GM12878 (cell line): ENCODE measurements around the gene LCMT1. TPM values are rescaled to one million over a fixed set of nuclear protein-coding genes. Genes with fewer than 3 reads are reported as not detected.

Experiments
- BRCA1 ChIP-seq: IDR thresholded peaks from 2 replicates; pipeline ENCODE4 v1.6.1; 2011; ENCODE audit warnings: low read depth, low read length, improper control_type of control experiment
- CBX3 ChIP-seq: fragments of 200-600 bp; sonication (generic); IDR thresholded peaks from 2 replicates; pipeline ENCODE4 v1.6.1; 2016; ENCODE audit warnings: low read depth, borderline replicate concordance
- CHD1 ChIP-seq: IDR thresholded peaks from 2 replicates; pipeline ENCODE4 v1.6.1; 2012; ENCODE audit warnings: low read depth, low read length, improper control_type of control experiment
- FOXK2 ChIP-seq: fragments of 450-650 bp; IDR thresholded peaks from 2 replicates; pipeline ENCODE4 v1.6.1; 2017; ENCODE audit warnings: mild to moderate bottlenecking, moderate library complexity
- IRF4 ChIP-seq: IDR thresholded peaks from 2 replicates; pipeline ENCODE4 v1.6.1; 2011; ENCODE audit warnings: low read depth, low read length
- JUNB ChIP-seq: IDR thresholded peaks from 2 replicates; pipeline ENCODE4 v1.6.1; 2016; ENCODE audit warnings: antibody characterized with exemption, mild to moderate bottlenecking
- MXI1 ChIP-seq: fragments of 150-350 bp; IDR thresholded peaks from 2 replicates; pipeline ENCODE4 v1.6.1; 2011; ENCODE audit warnings: low read depth, mild to moderate bottlenecking, inconsistent platforms, low read length, improper control_type of control experiment
- NFYA ChIP-seq: IDR thresholded peaks from 2 replicates; pipeline ENCODE4 v1.6.1; 2011; ENCODE audit warnings: low read depth, mild to moderate bottlenecking, low read length, improper control_type of control experiment, borderline replicate concordance
- RELA ChIP-seq: fragments of 450-650 bp; IDR thresholded peaks from 2 replicates; pipeline ENCODE4 v1.8.0; 2014; ENCODE audit warnings: borderline replicate concordance; ENCODE audit not compliant: partially characterized antibody
- SPI1 ChIP-seq: IDR thresholded peaks from 2 replicates; pipeline ENCODE4 v1.6.1; 2011; ENCODE audit warnings: low read depth, mild to moderate bottlenecking, low read length, moderate library complexity, borderline replicate concordance; ENCODE audit not compliant: insufficient read depth
- SRF ChIP-seq, 2 experiments: IDR thresholded peaks; 2 replicates each; pipeline ENCODE4 v1.6.1; 2011; ENCODE audit warnings: low read depth in 2 of 2, low read length in 2 of 2, mild to moderate bottlenecking in 1 of 2, moderate library complexity in 1 of 2
- TAF1 ChIP-seq: IDR thresholded peaks from 2 replicates; pipeline ENCODE4 v1.6.1; 2011; ENCODE audit warnings: mild to moderate bottlenecking, low read depth, low read length, borderline replicate concordance
- ZNF24 ChIP-seq: fragments of 450-650 bp; IDR thresholded peaks from 2 replicates; pipeline ENCODE4 v1.6.1; 2017; ENCODE audit warnings: antibody characterized with exemption, mild to moderate bottlenecking
- polyA plus RNA-seq, 11 experiments: library from polyadenylated mRNA; depleted of rRNA in 4 of 11; unstranded in 6 of 11; stranded (reverse) in 5 of 11; fragments of >200 nt; fragmentation: Nextera tagmentation in 4 of 11; fragmentation: Illumina TruSeq in 1 of 11; extraction: Ambion mirVana in 4 of 11; extraction: Trizol in 1 of 11; gene quantifications; 1 replicate in 1 of 11; 2 replicates in 10 of 11; pipeline versions ENCODE4 v1.2.1 to v1.2.3, GENCODE V29; 2011 to 2016; ENCODE audit warnings: inconsistent platforms in 2 of 11, missing spikeins in 2 of 11, low read depth in 1 of 11
- total RNA-seq, 4 experiments: library from RNA; depleted of rRNA in 3 of 4; stranded (reverse); fragments of >200 nt in 3 of 4; fragmentation: Illumina TruSeq in 1 of 4; extraction: Trizol in 1 of 4; gene quantifications; 2 replicates each; pipeline versions ENCODE4 v1.2.1 to v1.2.3, GENCODE V29; 2013 to 2021
- TF ChIP-seq, protein P1 (sequence below): fragments of 450-650 bp; IDR thresholded peaks from 2 replicates; pipeline ENCODE4 v1.6.1; 2017; ENCODE audit warnings: antibody characterized with exemption, mild to moderate bottlenecking, moderate library complexity
- TF ChIP-seq, protein P2 (sequence below): fragments of 450-650 bp; formaldehyde crosslinking; IDR thresholded peaks from 2 replicates; pipeline ENCODE4 v1.4.0; 2022; ENCODE audit warnings: mild to moderate bottlenecking, moderate library complexity
- TF ChIP-seq, protein P3 (sequence below): fragments of 450-650 bp; IDR thresholded peaks from 2 replicates; pipeline ENCODE4 v1.6.1; 2017; ENCODE audit warnings: mild to moderate bottlenecking, moderate library complexity
- TF ChIP-seq, protein P4 (sequence below): fragments of 450-650 bp; IDR thresholded peaks from 2 replicates; pipeline ENCODE4 v1.6.1; 2017; ENCODE audit warnings: low read depth, mild to moderate bottlenecking, moderate library complexity

The LCMT1 gene
- total and polyA plus RNA-seq, 10 of the 15 experiments (the other 5 are each of a cell fraction or from before 2014, with no cell fraction given), result 19.7 to 51.2 (median 32.6) TPM

DNA sequence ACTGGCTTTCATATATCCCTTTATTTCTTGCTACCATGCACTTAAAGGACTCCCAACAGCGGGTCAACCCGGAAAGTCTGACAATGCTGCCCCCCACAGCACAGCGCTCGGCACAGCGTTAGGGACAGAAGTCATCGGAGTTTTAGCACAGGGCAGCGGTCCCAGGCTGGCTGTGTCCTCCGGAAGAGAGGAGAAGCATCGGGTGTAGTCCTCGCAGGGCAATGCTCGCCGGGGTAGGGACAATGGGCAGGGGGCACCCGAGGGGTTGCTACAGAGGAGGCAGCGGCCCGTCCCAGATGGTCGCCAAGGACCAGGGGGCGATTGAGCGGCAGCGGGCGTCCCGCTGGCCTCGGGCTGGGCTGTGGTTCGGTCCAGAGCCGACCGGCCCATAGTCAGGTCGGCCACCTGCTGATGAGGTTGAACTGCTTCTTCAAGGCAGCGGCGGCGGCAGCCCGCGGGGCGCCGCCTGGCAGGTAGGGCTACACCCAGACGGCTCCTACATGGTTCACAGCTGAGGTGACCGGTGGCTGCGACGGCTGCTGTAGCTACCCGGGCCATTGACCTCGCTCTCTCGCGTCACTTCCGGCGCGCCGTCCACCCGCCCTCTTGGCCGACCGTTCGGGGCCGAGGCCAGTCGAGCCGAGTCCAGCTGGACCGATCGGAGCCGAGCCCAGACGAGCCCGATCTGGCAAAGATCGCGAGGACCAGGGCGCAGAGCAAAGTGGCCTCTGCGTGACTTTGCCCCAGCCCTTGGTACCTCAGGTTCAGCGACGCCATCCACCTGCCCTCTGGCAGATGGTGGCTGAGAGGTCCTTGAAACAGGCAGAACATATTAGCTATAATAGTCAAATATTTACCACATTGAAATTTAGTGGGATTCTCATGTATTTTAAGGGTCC is 4.7 kb upstream of the LCMT1 start (continued):
- TF ChIP-seq, protein P1, sequence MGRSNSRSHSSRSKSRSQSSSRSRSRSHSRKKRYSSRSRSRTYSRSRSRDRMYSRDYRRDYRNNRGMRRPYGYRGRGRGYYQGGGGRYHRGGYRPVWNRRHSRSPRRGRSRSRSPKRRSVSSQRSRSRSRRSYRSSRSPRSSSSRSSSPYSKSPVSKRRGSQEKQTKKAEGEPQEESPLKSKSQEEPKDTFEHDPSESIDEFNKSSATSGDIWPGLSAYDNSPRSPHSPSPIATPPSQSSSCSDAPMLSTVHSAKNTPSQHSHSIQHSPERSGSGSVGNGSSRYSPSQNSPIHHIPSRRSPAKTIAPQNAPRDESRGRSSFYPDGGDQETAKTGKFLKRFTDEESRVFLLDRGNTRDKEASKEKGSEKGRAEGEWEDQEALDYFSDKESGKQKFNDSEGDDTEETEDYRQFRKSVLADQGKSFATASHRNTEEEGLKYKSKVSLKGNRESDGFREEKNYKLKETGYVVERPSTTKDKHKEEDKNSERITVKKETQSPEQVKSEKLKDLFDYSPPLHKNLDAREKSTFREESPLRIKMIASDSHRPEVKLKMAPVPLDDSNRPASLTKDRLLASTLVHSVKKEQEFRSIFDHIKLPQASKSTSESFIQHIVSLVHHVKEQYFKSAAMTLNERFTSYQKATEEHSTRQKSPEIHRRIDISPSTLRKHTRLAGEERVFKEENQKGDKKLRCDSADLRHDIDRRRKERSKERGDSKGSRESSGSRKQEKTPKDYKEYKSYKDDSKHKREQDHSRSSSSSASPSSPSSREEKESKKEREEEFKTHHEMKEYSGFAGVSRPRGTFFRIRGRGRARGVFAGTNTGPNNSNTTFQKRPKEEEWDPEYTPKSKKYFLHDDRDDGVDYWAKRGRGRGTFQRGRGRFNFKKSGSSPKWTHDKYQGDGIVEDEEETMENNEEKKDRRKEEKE, result no peak
- TF ChIP-seq, protein P2, sequence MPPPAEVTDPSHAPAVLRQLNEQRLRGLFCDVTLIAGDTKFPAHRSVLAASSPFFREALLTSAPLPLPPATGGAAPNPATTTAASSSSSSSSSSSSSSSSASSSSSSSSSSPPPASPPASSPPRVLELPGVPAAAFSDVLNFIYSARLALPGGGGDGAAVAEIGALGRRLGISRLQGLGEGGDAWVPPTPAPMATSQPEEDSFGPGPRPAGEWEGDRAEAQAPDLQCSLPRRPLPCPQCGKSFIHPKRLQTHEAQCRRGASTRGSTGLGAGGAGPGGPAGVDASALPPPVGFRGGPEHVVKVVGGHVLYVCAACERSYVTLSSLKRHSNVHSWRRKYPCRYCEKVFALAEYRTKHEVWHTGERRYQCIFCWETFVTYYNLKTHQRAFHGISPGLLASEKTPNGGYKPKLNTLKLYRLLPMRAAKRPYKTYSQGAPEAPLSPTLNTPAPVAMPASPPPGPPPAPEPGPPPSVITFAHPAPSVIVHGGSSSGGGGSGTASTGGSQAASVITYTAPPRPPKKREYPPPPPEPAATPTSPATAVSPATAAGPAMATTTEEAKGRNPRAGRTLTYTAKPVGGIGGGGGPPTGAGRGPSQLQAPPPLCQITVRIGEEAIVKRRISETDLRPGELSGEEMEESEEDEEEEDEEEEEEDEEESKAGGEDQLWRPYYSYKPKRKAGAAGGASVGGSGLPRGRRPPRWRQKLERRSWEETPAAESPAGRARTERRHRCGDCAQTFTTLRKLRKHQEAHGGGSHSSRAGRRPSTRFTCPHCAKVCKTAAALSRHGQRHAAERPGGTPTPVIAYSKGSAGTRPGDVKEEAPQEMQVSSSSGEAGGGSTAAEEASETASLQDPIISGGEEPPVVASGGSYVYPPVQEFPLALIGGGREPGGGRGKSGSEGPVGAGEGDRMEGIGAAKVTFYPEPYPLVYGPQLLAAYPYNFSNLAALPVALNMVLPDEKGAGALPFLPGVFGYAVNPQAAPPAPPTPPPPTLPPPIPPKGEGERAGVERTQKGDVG (CRISPR knock-in tag), result no peak
- TF ChIP-seq JUNB, result no peak
- TF ChIP-seq, protein P3, sequence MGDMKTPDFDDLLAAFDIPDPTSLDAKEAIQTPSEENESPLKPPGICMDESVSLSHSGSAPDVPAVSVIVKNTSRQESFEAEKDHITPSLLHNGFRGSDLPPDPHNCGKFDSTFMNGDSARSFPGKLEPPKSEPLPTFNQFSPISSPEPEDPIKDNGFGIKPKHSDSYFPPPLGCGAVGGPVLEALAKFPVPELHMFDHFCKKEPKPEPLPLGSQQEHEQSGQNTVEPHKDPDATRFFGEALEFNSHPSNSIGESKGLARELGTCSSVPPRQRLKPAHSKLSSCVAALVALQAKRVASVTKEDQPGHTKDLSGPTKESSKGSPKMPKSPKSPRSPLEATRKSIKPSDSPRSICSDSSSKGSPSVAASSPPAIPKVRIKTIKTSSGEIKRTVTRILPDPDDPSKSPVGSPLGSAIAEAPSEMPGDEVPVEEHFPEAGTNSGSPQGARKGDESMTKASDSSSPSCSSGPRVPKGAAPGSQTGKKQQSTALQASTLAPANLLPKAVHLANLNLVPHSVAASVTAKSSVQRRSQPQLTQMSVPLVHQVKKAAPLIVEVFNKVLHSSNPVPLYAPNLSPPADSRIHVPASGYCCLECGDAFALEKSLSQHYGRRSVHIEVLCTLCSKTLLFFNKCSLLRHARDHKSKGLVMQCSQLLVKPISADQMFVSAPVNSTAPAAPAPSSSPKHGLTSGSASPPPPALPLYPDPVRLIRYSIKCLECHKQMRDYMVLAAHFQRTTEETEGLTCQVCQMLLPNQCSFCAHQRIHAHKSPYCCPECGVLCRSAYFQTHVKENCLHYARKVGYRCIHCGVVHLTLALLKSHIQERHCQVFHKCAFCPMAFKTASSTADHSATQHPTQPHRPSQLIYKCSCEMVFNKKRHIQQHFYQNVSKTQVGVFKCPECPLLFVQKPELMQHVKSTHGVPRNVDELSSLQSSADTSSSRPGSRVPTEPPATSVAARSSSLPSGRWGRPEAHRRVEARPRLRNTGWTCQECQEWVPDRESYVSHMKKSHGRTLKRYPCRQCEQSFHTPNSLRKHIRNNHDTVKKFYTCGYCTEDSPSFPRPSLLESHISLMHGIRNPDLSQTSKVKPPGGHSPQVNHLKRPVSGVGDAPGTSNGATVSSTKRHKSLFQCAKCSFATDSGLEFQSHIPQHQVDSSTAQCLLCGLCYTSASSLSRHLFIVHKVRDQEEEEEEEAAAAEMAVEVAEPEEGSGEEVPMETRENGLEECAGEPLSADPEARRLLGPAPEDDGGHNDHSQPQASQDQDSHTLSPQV, result no peak
- no peak for TF ChIP-seq ZNF24
- TF ChIP-seq, protein P4, sequence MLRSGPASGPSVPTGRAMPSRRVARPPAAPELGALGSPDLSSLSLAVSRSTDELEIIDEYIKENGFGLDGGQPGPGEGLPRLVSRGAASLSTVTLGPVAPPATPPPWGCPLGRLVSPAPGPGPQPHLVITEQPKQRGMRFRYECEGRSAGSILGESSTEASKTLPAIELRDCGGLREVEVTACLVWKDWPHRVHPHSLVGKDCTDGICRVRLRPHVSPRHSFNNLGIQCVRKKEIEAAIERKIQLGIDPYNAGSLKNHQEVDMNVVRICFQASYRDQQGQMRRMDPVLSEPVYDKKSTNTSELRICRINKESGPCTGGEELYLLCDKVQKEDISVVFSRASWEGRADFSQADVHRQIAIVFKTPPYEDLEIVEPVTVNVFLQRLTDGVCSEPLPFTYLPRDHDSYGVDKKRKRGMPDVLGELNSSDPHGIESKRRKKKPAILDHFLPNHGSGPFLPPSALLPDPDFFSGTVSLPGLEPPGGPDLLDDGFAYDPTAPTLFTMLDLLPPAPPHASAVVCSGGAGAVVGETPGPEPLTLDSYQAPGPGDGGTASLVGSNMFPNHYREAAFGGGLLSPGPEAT, result peak; percentile 79
- TF ChIP-seq NFYA, result no peak
- TF ChIP-seq RELA, result peak; percentile 53
- TF ChIP-seq CHD1, result no peak
- peak in 1 of 2 experiments; percentile 83; a peak in 1 of 4 replicates for TF ChIP-seq SRF (IDR thresholded peaks at IDR 0.05; ENCODE audit: low read depth in 2 of 2, low read length in 2 of 2)
- peak; percentile 76; the same call in 1 of the 2 replicates for TF ChIP-seq MXI1
- no peak for TF ChIP-seq CBX3
- TF ChIP-seq FOXK2, result peak; percentile 38; the same call in 1 of the 2 replicates
- peak; percentile 30; the same call in 1 of the 2 replicates for TF ChIP-seq TAF1
- TF ChIP-seq BRCA1, result peak; percentile 51; the same call in 1 of the 2 replicates
- no peak for TF ChIP-seq IRF4
- no peak for TF ChIP-seq SPI1
